ENCODE data around the gene PRM2.

DNA sequence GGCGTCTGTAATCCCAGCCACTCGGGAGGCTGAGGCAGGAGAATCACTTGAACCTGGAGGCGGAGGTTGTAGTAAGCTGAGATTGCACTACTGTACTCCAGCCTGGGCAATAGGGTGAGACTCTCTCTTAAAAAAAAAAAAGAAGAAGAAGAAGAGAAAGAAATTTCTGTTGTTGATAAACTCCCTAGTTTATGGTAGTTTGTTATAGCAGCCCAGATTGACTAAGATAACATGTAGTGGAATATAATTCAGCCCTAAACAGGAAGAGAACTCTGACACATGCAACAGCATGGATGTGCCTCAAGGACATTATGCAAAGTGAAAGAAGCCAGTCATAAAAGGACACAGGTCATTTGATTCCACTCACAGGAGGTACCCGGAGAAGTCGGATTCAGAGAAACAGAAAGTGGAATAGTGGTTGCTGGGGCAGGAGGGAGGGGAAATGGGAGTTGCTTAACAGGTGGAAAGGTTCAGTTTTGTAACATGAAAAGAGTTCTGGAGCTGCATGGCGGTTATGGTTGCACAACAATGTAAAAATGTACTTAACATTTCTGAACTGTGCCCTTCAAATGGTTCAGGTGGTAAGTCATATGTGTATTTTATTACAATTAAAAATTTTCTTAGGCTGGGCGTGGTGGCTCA is 30.8 kb upstream of the PRM2 start:
- TF ChIP-seq, protein P1, sequence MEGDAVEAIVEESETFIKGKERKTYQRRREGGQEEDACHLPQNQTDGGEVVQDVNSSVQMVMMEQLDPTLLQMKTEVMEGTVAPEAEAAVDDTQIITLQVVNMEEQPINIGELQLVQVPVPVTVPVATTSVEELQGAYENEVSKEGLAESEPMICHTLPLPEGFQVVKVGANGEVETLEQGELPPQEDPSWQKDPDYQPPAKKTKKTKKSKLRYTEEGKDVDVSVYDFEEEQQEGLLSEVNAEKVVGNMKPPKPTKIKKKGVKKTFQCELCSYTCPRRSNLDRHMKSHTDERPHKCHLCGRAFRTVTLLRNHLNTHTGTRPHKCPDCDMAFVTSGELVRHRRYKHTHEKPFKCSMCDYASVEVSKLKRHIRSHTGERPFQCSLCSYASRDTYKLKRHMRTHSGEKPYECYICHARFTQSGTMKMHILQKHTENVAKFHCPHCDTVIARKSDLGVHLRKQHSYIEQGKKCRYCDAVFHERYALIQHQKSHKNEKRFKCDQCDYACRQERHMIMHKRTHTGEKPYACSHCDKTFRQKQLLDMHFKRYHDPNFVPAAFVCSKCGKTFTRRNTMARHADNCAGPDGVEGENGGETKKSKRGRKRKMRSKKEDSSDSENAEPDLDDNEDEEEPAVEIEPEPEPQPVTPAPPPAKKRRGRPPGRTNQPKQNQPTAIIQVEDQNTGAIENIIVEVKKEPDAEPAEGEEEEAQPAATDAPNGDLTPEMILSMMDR (IDR thresholded peaks at IDR 0.05; ENCODE audit: borderline replicate concordance, extremely low read depth, low read length, poor library complexity, severe bottlenecking) = no peak
- TF ChIP-seq EZH2 (IDR thresholded peaks at IDR 0.05; ENCODE audit: borderline replicate concordance, low read depth, low read length, severe bottlenecking) = no peak
